CD4-positive, alpha-beta memory T cell (primary cell): Measurements from ENCODE around the gene SND1. TPM values are rescaled to one million over a fixed set of nuclear protein-coding genes. Genes with fewer than 3 reads are reported as not detected.

Source experiments
- CTCF ChIA-PET: fragments of 350-600 bp; sonication (Branson Sonifier 250); formaldehyde crosslinking; loops from one replicate; lab custom pipeline; 2021; ENCODE audit warnings: inconsistent platforms; ENCODE audit not compliant: partially characterized antibody; lab: Charles Lee
- POLR2A ChIA-PET: fragments of 350-600 bp; sonication (Branson Sonifier 250); formaldehyde crosslinking; loops from one replicate; lab custom pipeline; 2021; ENCODE audit not compliant: partially characterized antibody; lab: Charles Lee
- DNase-seq, 5 donors: peaks; one replicate each; pipeline versions ENCODE4 v3.0.0 to v3.0.0-alpha.2; 2020 to 2022; ENCODE audit warnings: mixed read lengths in 1 of 5
- H3K27ac ChIP-seq: one replicate; pipeline ENCODE4 v1.7.0; 2013; ENCODE audit warnings: low read depth, low read length
- H3K27me3 ChIP-seq: 2 replicates; pipeline ENCODE4 v1.7.0; 2013; ENCODE audit warnings: mild to moderate bottlenecking, low read length, moderate library complexity; ENCODE audit not compliant: insufficient read depth
- H3K36me3 ChIP-seq: 2 replicates; pipeline ENCODE4 v1.7.0; 2013; ENCODE audit warnings: mild to moderate bottlenecking, low read length, moderate library complexity; ENCODE audit not compliant: insufficient read depth
- H3K4me1 ChIP-seq: 2 replicates; pipeline ENCODE4 v1.7.0; 2013; ENCODE audit warnings: mild to moderate bottlenecking, low read length, moderate library complexity; ENCODE audit not compliant: insufficient read depth
- H3K4me3 ChIP-seq, 2 donors: one replicate each; pipeline ENCODE4 v1.7.0; 2013; ENCODE audit warnings: low read length in 2 of 2, mild to moderate bottlenecking in 1 of 2
- H3K9me3 ChIP-seq, 2 donors: one replicate each; pipeline ENCODE4 v1.7.0; 2013; ENCODE audit warnings: low read length in 2 of 2, control low read depth in 1 of 2; ENCODE audit not compliant: control insufficient read depth in 1 of 2
- H3K27ac Mint-ChIP-seq, 7 donors: one replicate each; pipeline ENCODE4 v1.8.0; 2020 to 2021; ENCODE audit warnings: mixed read lengths in 7 of 7, mild to moderate bottlenecking in 6 of 7, inconsistent platforms in 3 of 7, moderate library complexity in 3 of 7
- H3K27me3 Mint-ChIP-seq, 2 donors: one replicate each; pipeline ENCODE4 v1.8.0; 2020 to 2021; ENCODE audit warnings: mixed read lengths in 2 of 2
- H3K36me3 Mint-ChIP-seq, 2 donors: one replicate each; pipeline ENCODE4 v1.8.0; 2020 to 2021; ENCODE audit warnings: mixed read lengths in 2 of 2, inconsistent platforms in 1 of 2, mild to moderate bottlenecking in 1 of 2
- H3K4me1 Mint-ChIP-seq, 4 donors: one replicate each; pipeline ENCODE4 v1.8.0; 2020 to 2021; ENCODE audit warnings: mixed read lengths in 4 of 4, mild to moderate bottlenecking in 1 of 4
- H3K4me3 Mint-ChIP-seq, 8 donors: one replicate each; pipeline ENCODE4 v1.8.0; 2020 to 2021; ENCODE audit warnings: mixed read lengths in 8 of 8, mild to moderate bottlenecking in 7 of 8, moderate library complexity in 6 of 8, inconsistent platforms in 3 of 8
- H3K9me3 Mint-ChIP-seq, 8 donors: one replicate each; pipeline ENCODE4 v1.8.0; 2020 to 2021; ENCODE audit warnings: mixed read lengths in 8 of 8, mild to moderate bottlenecking in 5 of 8, inconsistent platforms in 3 of 8, moderate library complexity in 1 of 8
- intact Hi-C: fragments of 100-400 bp; cut with micrococcal nuclease; formaldehyde crosslinking; loops from one replicate; pipeline ENCODE4 v1.15.1; 2023
- polyA plus RNA-seq, 2 donors: library from polyadenylated mRNA; unstranded; fragments of 300-500 nt; fragmentation: Illumina TruSeq; gene quantifications; one replicate each; pipeline ENCODE4 v1.2.3, GENCODE V29; 2021
- total RNA-seq, 2 experiments: library from RNA; stranded (reverse); gene quantifications; one replicate each; pipeline ENCODE4 v1.2.3, GENCODE V29; 2021

SND1 gene
- total and polyA plus RNA-seq, 4 experiments from 2014 or later = 119 to 223 (median 171) TPM

GRCh38 chr7:127771707-127772106 is 119.7 kb downstream of the SND1 start:
- peaks cover 26 to 47% (median 33%) of the 10 kb centered on the region in 4 donors for H3K4me1 Mint-ChIP-seq
- H3K36me3 ChIP-seq = no peaks in the 10 kb centered on the region
- peaks cover 4% of the 10 kb centered on the region for H3K4me1 ChIP-seq
- no peak overlapping the region for H3K4me3 ChIP-seq
- H3K4me3 Mint-ChIP-seq = no peak overlapping the region
- H3K9me3 Mint-ChIP-seq = no peaks in the 10 kb centered on the region
- peak overlapping the region in 1 of 7 donors; percentile 49 for H3K27ac Mint-ChIP-seq
- no peaks in the 10 kb centered on the region for H3K9me3 ChIP-seq
- CTCF ChIA-PET = no interaction called here
- H3K27ac ChIP-seq = no peak overlapping the region
- intact Hi-C loops = no loop called here
- POLR2A ChIA-PET = no interaction called here
- H3K27me3 Mint-ChIP-seq = no peaks in the 10 kb centered on the region
- no peaks in the 10 kb centered on the region for H3K27me3 ChIP-seq
- DNase-seq = no peak
- peaks cover 2 to 11% of the 10 kb centered on the region in 2 donors for H3K36me3 Mint-ChIP-seq

DNA sequence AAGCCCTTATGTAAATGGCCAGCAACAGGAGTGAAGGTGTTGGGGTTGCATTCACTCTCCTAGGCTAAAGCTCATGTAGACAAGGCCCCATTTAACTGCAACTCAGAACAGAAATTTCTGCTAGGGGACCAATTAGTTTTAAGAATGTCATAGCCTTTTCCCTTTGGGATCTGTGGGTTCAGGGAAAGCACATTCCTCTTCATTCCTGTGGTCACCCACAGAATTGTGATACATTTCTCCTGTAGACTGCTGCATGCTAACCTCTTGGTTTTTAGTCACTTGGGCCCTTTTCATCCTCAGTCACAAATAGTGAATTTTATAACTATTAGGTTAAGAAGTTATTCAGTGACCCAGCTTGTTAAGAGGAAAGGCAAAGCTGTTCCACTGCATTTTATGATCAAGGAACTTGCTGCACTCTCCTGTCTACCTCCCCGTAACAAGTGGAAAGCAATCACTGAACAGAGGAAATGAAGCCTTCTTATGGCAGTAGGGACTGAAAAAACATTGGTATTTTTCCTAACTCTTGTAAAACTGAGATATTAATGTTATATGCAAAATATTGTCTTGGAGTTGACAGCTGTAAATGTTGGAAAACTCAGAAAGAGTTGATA is 124.9 kb downstream of the SND1 start:
- no peaks in the 10 kb centered on the region for H3K9me3 Mint-ChIP-seq
- H3K4me1 Mint-ChIP-seq = peaks cover 13 to 34% (median 30%) of the 10 kb centered on the region in 4 donors
- no peak overlapping the region for H3K4me3 Mint-ChIP-seq
- intact Hi-C loops = no loop called here
- H3K4me3 ChIP-seq = no peak overlapping the region
- no peak overlapping the region for H3K27ac ChIP-seq
- peaks cover 2 to 10% of the 10 kb centered on the region in 2 donors for H3K36me3 Mint-ChIP-seq
- no peaks in the 10 kb centered on the region for H3K27me3 Mint-ChIP-seq
- no peak for DNase-seq
- ChIA-PET POLR2A (no interaction called here), CTCF (no interaction called here)
- H3K36me3 ChIP-seq = no peaks in the 10 kb centered on the region
- H3K27me3 ChIP-seq = no peaks in the 10 kb centered on the region
- H3K4me1 ChIP-seq = peaks cover under 1% of the 10 kb centered on the region
- H3K27ac Mint-ChIP-seq = no peak overlapping the region
- H3K9me3 ChIP-seq = no peaks in the 10 kb centered on the region

DNA sequence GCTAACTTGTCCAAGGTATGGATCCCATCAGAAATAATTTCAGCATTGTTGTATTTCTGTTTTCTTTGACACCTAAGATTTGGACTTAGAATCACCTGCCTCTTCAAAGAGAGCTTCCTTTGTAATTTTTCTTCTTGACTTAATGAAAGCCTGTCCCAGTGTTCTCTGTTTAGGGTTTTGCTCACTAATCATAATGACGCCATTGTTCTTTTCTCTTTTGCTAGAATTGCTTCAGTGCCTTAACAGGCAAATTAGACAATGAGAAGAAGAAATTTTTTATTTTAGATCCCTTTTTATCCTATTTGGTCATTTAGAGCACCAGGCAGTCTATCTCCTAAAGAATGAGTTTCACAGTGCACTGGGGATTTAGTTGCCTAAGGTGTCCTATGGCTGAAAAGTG is 128.5 kb downstream of the SND1 start:
- H3K36me3 Mint-ChIP-seq = peaks cover 2 to 20% of the 10 kb centered on the region in 2 donors
- Histone ChIP-seq H3K4me1 (peaks cover 4% of the 10 kb centered on the region), H3K9me3 (no peaks in the 10 kb centered on the region), H3K27ac (no peak overlapping the region), H3K27me3 (no peaks in the 10 kb centered on the region), H3K4me3 (no peak overlapping the region), H3K36me3 (no peaks in the 10 kb centered on the region)
- H3K4me3 Mint-ChIP-seq = no peak overlapping the region
- ChIA-PET POLR2A (no interaction called here), CTCF (interaction anchor here (0.6 to 1.4 kb wide), 2 partner anchors 12 to 140 kb away, joined by 4 read pairs; no protein-coding TSS in a partner anchor)
- H3K27me3 Mint-ChIP-seq = no peaks in the 10 kb centered on the region
- no peaks in the 10 kb centered on the region for H3K9me3 Mint-ChIP-seq
- intact Hi-C loops = no loop called here
- H3K27ac Mint-ChIP-seq = no peak overlapping the region
- peaks cover 21 to 54% (median 44%) of the 10 kb centered on the region in 4 donors for H3K4me1 Mint-ChIP-seq
- no peak for DNase-seq

GRCh38 chr7:127781081-127781480 is 129.1 kb downstream of the SND1 start:
- Mint-ChIP-seq H3K4me1 (peaks cover 20 to 57% (median 44%) of the 10 kb centered on the region in 4 donors), H3K9me3 (no peaks in the 10 kb centered on the region), H3K27ac (no peak overlapping the region), H3K36me3 (peaks cover 2 to 20% of the 10 kb centered on the region in 2 donors), H3K27me3 (no peaks in the 10 kb centered on the region), H3K4me3 (no peak overlapping the region)
- Histone ChIP-seq H3K27me3 (no peaks in the 10 kb centered on the region), H3K27ac (no peak overlapping the region), H3K9me3 (no peaks in the 10 kb centered on the region), H3K36me3 (no peaks in the 10 kb centered on the region), H3K4me3 (no peak overlapping the region), H3K4me1 (peaks cover 4% of the 10 kb centered on the region)
- DNase-seq = no peak
- CTCF ChIA-PET = interaction anchor here (0.6 to 1.4 kb wide), 2 partner anchors 12 to 137 kb away, joined by 3 to 4 read pairs; no protein-coding TSS in a partner anchor
- POLR2A ChIA-PET = no interaction called here
- intact Hi-C loops = no loop called here

DNA sequence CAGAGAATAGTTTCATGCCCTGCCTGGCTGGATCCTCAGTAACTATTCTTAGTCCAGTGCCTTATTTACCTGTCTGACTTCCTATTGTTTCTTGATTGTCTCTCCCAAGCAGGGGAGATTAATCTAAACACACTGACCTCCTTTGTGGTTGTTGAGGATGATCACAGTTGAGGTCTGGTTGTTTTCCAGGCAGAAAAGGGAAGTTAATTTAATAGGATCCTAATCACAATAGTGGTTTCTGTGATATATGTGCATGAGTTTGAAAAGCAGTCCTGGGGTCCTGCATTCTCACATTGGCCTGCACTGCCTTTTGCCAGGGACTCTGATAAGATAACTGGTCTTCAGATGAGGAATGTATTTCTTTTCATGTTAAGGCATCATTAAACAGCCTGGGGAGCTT is 130.1 kb downstream of the SND1 start:
- Histone ChIP-seq H3K27me3 (no peaks in the 10 kb centered on the region), H3K4me3 (no peak overlapping the region), H3K9me3 (no peaks in the 10 kb centered on the region), H3K27ac (no peak overlapping the region), H3K36me3 (no peaks in the 10 kb centered on the region), H3K4me1 (peaks cover 4% of the 10 kb centered on the region)
- intact Hi-C loops = no loop called here
- Mint-ChIP-seq H3K4me1 (peaks cover 25 to 62% (median 47%) of the 10 kb centered on the region in 4 donors), H3K4me3 (no peak overlapping the region), H3K27ac (peak overlapping the region in 3 of 7 donors; percentile 9 to 52 (median 38)), H3K9me3 (no peaks in the 10 kb centered on the region), H3K27me3 (no peaks in the 10 kb centered on the region), H3K36me3 (peaks cover 2 to 20% of the 10 kb centered on the region in 2 donors)
- POLR2A ChIA-PET = no interaction called here
- CTCF ChIA-PET = no interaction called here
- no peak for DNase-seq

- POLR2A ChIA-PET = no interaction called here
- peaks cover 0 to 20% of the 10 kb centered on the region in 2 donors for H3K36me3 Mint-ChIP-seq
- DNase-seq = no peak
- intact Hi-C loops = no loop called here
- no peak overlapping the region for H3K27ac ChIP-seq
- H3K9me3 Mint-ChIP-seq = no peaks in the 10 kb centered on the region
- H3K27me3 ChIP-seq = no peaks in the 10 kb centered on the region
- no peaks in the 10 kb centered on the region for H3K9me3 ChIP-seq
- CTCF ChIA-PET = interaction anchor here (1.2 kb wide), 1 partner anchor 9 kb away, joined by 4 read pairs; no protein-coding TSS in a partner anchor
- no peaks in the 10 kb centered on the region for H3K36me3 ChIP-seq
- H3K27ac Mint-ChIP-seq = peak overlapping the region in 2 of 7 donors; percentile 19 to 49
- no peak overlapping the region for H3K4me3 Mint-ChIP-seq
- H3K4me3 ChIP-seq = no peak overlapping the region
- peaks cover 4% of the 10 kb centered on the region for H3K4me1 ChIP-seq
- H3K4me1 Mint-ChIP-seq = peaks cover 30 to 62% (median 46%) of the 10 kb centered on the region in 4 donors
- H3K27me3 Mint-ChIP-seq = no peaks in the 10 kb centered on the region
Observed at GRCh38 chr7:127782654-127783559, 130.9 kb downstream of the SND1 start.

GRCh38 chr7:127786184-127786583 is 134.2 kb downstream of the SND1 start:
- intact Hi-C loops = no loop called here
- Mint-ChIP-seq H3K27ac (no peak overlapping the region), H3K9me3 (no peaks in the 10 kb centered on the region), H3K27me3 (no peaks in the 10 kb centered on the region), H3K4me1 (peaks cover 27 to 63% (median 50%) of the 10 kb centered on the region in 4 donors), H3K36me3 (peaks cover 0 to 13% of the 10 kb centered on the region in 2 donors), H3K4me3 (no peak overlapping the region)
- H3K36me3 ChIP-seq = no peaks in the 10 kb centered on the region
- H3K27me3 ChIP-seq = no peaks in the 10 kb centered on the region
- no peaks in the 10 kb centered on the region for H3K9me3 ChIP-seq
- ChIA-PET CTCF (no interaction called here), POLR2A (no interaction called here)
- no peak overlapping the region for H3K27ac ChIP-seq
- H3K4me3 ChIP-seq = no peak overlapping the region
- no peak for DNase-seq
- peaks cover 4% of the 10 kb centered on the region for H3K4me1 ChIP-seq
